ENCODE measurements around the gene GTPBP2. TPM values are rescaled to one million over a fixed set of nuclear protein-coding genes. Genes with fewer than 3 reads are reported as not detected.
"Not testable (repeated sequence)": the region's sequence is repeated elsewhere in the genome, so short reads cannot be mapped to it uniquely, and the experiment has no call there.

GTPBP2 gene
- total RNA-seq, 4 donors from 2014 or later: 23.7 to 67.6 (median 31.5) TPM

DNA sequence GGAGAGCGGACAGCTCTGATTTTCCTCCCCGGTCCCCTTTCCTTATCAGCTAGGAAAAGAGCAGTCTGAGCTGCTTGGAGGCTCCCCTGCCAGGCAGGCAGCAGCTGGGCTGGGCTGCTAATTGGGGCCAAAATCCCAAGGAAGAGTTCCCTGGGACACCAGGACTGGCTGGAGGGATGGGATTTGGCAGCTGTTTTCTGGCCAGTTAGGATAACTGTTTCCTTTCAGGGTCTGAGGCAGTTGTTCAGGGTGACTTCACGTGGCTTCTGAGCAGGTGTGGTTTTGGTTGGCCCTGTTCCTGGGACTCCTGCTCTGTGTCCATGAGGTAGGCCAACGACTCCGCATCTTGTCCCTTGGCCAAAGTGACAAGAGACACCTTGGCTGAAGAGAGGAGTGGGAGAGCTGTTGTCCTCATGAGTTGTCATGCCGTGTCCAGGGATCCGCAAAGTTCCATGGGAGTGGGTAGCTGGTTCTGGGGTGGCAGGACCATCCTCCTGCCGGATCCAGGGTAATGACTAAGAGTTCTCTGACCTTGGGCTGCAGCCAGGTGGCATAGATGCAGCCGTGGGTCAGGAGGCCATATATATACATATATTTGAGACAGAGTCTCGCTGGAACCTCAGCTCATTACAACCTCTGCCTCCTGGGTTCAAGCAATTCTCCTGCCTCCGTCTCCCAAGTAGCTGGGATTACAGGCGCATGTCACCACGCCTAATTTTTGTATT, 37.3 kb upstream of the GTPBP2 start:
- Histone ChIP-seq H3K36me3 (peaks cover 10% of the 10 kb centered on the region), H3K4me1 (peaks cover 39% of the 10 kb centered on the region), H3K4me3 (no peak overlapping the region), H3K27ac (no peak overlapping the region), H3K27me3 (no peaks in the 10 kb centered on the region), H3K9me3 (no peaks in the 10 kb centered on the region)
- no peak for TF ChIP-seq CTCF (IDR thresholded peaks at IDR 0.05)
- no peak for TF ChIP-seq POLR2AphosphoS5 (IDR thresholded peaks at IDR 0.05)
- no peak for TF ChIP-seq POLR2A (IDR thresholded peaks at IDR 0.05)
- no peak for TF ChIP-seq EP300 (IDR thresholded peaks at IDR 0.05)
- 62% methylated on average over 9 of the region's 13 CpGs for WGBS
- DNase-seq (ENCODE audit: low spot score in 2 of 2): no peak

DNA sequence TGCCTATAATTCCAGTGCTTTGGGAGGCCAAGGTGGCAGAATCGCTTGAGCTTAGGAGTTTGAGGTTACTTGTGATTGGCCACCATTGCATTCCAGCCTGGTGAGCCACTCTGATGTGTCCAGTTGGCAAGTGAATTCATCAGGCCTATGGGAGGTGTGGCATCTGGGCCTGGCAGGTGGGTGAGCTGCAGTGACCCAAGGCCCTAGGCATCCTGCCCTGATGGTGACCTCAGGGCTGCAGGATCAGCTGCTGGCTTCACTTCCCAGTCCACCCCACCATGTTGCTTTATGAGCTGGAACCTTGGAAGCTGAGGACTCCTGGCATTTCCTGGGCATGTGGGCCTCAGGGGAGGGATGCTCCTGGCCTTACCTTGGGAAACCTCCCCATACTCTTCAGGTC, 36.3 kb upstream of the GTPBP2 start:
- Histone ChIP-seq H3K36me3 (peaks cover under 1% of the 10 kb centered on the region), H3K4me3 (no peak overlapping the region), H3K4me1 (peaks cover 35% of the 10 kb centered on the region), H3K27me3 (no peaks in the 10 kb centered on the region), H3K27ac (no peak overlapping the region), H3K9me3 (no peaks in the 10 kb centered on the region)
- WGBS: no CpG with 5 or more reads among the region's 1 CpG
- TF ChIP-seq POLR2AphosphoS5 (IDR thresholded peaks at IDR 0.05) (no peak), EP300 (IDR thresholded peaks at IDR 0.05) (no peak)
- no peak for DNase-seq (ENCODE audit: low spot score in 2 of 2)

DNA sequence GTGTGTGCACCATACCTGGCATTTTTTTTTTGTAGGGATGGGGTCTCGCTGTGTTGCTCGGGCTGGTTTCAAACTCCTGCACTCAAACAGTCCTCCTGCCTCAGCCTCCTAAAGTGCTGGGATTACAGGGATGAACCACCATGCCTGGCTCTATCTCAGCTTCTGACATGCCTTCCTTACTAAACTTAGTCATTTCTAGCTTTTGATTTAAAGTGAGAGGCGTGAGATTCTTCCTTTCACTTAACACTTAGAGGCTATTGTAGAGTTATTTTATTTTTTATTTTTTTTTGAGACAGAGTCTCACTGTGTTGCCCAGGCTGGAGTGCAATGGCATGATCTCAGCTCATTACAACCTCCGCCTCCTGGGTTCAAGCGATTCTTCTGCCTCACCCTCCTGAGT, 33.9 kb upstream of the GTPBP2 start:
- H3K9me3 ChIP-seq; H3K36me3 ChIP-seq; H3K4me3 ChIP-seq; DNase-seq (ENCODE audit: low spot score in 2 of 2); H3K27me3 ChIP-seq; H3K27ac ChIP-seq: not testable (repeated sequence)
- WGBS: 91% methylated on average over 5 of the region's 5 CpGs
- H3K4me1 ChIP-seq: peaks cover 10% of the 10 kb centered on the region

DNA sequence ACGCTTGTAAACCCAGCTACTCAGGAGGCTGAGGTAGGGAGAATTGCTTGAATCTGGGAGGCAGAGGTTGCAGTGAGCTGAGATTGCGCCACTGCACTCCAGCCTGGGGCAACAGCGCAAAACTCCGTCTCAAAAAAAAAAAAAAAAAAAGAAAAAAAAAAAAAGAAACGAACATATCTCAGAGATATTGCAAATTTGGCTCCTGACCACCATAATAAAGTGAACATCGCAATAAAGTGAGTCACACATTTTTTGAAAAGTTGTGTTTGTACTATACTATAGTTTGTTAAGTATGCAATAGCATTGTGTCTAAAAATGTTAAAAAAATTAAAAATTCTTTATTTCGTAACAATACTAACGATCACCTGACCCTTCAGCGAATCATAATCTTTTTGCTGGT, 29.1 kb upstream of the GTPBP2 start:
- H3K4me1 ChIP-seq: no peaks in the 10 kb centered on the region
- 83% methylated on average over 9 of the region's 9 CpGs for WGBS
- H3K27me3 ChIP-seq: no peaks in the 10 kb centered on the region
- no peak overlapping the region for H3K27ac ChIP-seq
- TF ChIP-seq CTCF (IDR thresholded peaks at IDR 0.05): no peak
- no peak for TF ChIP-seq EP300 (IDR thresholded peaks at IDR 0.05)
- DNase-seq (ENCODE audit: low spot score in 2 of 2): no peak
- no peaks in the 10 kb centered on the region for H3K36me3 ChIP-seq
- H3K9me3 ChIP-seq: no peaks in the 10 kb centered on the region
- no peak overlapping the region for H3K4me3 ChIP-seq

GRCh38 chr6:43657221-43657802, 28.2 kb upstream of the GTPBP2 start:
- Histone ChIP-seq H3K9me3 (no peaks in the 10 kb centered on the region), H3K27me3 (no peaks in the 10 kb centered on the region), H3K4me1 (no peaks in the 10 kb centered on the region), H3K36me3 (no peaks in the 10 kb centered on the region), H3K27ac (no peak overlapping the region), H3K4me3 (no peak overlapping the region)
- DNase-seq (ENCODE audit: low spot score in 2 of 2): no peak
- 86% methylated on average over 3 of the region's 3 CpGs for WGBS
- TF ChIP-seq POLR2A (IDR thresholded peaks at IDR 0.05): no peak
- TF ChIP-seq POLR2AphosphoS5 (IDR thresholded peaks at IDR 0.05): no peak
- TF ChIP-seq CTCF (IDR thresholded peaks at IDR 0.05): no peak
- no peak for TF ChIP-seq EP300 (IDR thresholded peaks at IDR 0.05)

DNA sequence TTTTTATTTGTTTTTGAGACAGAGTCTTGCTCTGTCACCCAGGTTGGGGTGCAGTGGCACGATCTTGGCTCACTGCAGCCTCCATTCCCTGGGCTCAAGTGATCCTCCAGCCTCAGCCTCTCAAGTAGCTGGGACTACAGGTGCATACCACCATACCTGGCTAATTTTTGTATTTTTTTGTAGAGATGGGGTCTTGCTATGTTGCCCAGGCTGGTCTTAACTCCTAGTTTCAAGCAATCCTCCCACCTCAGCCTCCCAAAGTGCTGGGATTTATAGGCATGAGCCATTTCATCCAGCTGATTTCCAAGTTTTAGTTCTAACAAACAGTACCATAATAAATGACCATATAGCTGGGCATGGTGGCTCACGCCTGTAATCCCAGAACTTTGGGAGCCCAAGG, 23.8 kb upstream of the GTPBP2 start:
- WGBS: 89% methylated on average over 2 of the region's 2 CpGs
- H3K4me3 ChIP-seq; H3K36me3 ChIP-seq; DNase-seq (ENCODE audit: low spot score in 2 of 2); H3K27me3 ChIP-seq; H3K27ac ChIP-seq; H3K4me1 ChIP-seq; H3K9me3 ChIP-seq: not testable (repeated sequence)

- Histone ChIP-seq H3K27ac (no peak overlapping the region), H3K27me3 (no peaks in the 10 kb centered on the region), H3K9me3 (no peaks in the 10 kb centered on the region), H3K36me3 (no peaks in the 10 kb centered on the region), H3K4me3 (no peak overlapping the region), H3K4me1 (peaks cover 10% of the 10 kb centered on the region)
- no peak for DNase-seq (ENCODE audit: low spot score in 2 of 2)
- TF ChIP-seq EP300 (IDR thresholded peaks at IDR 0.05): no peak
- no peak for TF ChIP-seq CTCF (IDR thresholded peaks at IDR 0.05)
- TF ChIP-seq POLR2AphosphoS5 (IDR thresholded peaks at IDR 0.05): no peak
- TF ChIP-seq POLR2A (IDR thresholded peaks at IDR 0.05): no peak
- WGBS: 88% methylated on average over 2 of the region's 2 CpGs
Measured at GRCh38 chr6:43648248-43648647, 19.2 kb upstream of the GTPBP2 start.
